SU-DHL-6 (cell line): ENCODE measurements around the gene SUSD2.
"Not testable (repeated sequence)": the region's sequence is repeated elsewhere in the genome, so short reads cannot be mapped to it uniquely, and the experiment has no call there.

Experiments
- EZH2phosphoT487 ChIP-seq: fragments of 200-600 bp; sonication (generic), shearing (Covaris generic); conservative IDR thresholded peaks from 2 replicates; pipeline ENCODE4 v1.6.1; 2018; ENCODE audit warnings: mild to moderate bottlenecking, antibody characterized with exemption, low read length, moderate library complexity, mixed read lengths
- TF ChIP-seq, protein P1 (sequence below): fragments of 200-600 bp; sonication (generic); IDR thresholded peaks from one replicate; pipeline ENCODE4 v1.5.1; 2017; ENCODE audit warnings: antibody characterized with exemption, mild to moderate bottlenecking, low read length, moderate library complexity; ENCODE audit not compliant: insufficient read depth, poor library complexity, severe bottlenecking

DNA sequence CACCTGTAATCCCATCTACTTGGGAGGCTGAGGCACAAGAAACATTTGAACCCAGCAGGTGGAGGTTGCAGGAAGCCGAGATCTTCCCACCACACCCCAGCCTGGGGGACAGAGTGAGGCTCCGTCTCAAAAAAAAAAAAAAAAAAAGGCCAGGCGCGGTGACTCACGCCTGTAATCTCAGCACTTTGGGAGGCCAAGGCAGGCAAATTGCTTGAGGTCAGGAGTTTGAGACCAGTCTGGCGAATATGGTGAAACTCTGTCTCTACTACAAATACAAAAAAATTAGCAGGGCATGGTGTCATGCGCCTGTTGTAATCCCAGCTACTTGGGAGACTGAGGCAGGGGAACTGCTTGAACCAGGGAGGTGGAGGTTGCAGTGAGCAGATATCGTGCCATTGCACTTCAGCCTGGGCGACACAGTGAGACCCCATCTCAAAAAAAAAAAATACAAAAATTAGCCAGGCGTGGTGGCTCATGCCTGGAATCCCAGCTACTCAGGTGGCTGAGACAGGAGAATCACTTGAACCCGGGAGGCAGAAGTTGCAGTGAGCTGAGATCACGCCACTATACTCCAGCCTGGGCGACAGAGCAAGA, 56.9 kb downstream of the SUSD2 start:
- TF ChIP-seq, protein P1, sequence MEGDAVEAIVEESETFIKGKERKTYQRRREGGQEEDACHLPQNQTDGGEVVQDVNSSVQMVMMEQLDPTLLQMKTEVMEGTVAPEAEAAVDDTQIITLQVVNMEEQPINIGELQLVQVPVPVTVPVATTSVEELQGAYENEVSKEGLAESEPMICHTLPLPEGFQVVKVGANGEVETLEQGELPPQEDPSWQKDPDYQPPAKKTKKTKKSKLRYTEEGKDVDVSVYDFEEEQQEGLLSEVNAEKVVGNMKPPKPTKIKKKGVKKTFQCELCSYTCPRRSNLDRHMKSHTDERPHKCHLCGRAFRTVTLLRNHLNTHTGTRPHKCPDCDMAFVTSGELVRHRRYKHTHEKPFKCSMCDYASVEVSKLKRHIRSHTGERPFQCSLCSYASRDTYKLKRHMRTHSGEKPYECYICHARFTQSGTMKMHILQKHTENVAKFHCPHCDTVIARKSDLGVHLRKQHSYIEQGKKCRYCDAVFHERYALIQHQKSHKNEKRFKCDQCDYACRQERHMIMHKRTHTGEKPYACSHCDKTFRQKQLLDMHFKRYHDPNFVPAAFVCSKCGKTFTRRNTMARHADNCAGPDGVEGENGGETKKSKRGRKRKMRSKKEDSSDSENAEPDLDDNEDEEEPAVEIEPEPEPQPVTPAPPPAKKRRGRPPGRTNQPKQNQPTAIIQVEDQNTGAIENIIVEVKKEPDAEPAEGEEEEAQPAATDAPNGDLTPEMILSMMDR, result not testable (repeated sequence)
- not testable (repeated sequence) for TF ChIP-seq EZH2phosphoT487
